Calu3 (cell line): Measurements from ENCODE around the gene ATG2A. TPM values are rescaled to one million over a fixed set of nuclear protein-coding genes. Genes with fewer than 3 reads are reported as not detected.

ENCODE experiments used
- BruUV-seq: library from RNA; stranded (reverse); fragments of 400-500 nt; replicated peaks from 2 replicates; lab custom pipeline; 2021; lab: Mats Ljungman, UMichigan
- CTCF ChIA-PET: fragments of 300-600 bp; sonication (Branson Sonifier 250); formaldehyde crosslinking; loops from one replicate; lab custom pipeline; 2022; ENCODE audit warnings: antibody characterized with exemption; lab: Charles Lee
- DNase-seq: peaks from one replicate; pipeline ENCODE4 v3.0.0; 2022
- H3K27ac Mint-ChIP-seq: one replicate; pipeline ENCODE4 v1.8.0; 2022; ENCODE audit warnings: mixed read lengths; ENCODE audit not compliant: unreplicated experiment
- H3K27me3 Mint-ChIP-seq: one replicate; pipeline ENCODE4 v1.8.0; 2022; ENCODE audit warnings: mixed read lengths; ENCODE audit not compliant: unreplicated experiment
- H3K36me3 Mint-ChIP-seq: one replicate; pipeline ENCODE4 v1.8.0; 2022; ENCODE audit warnings: mild to moderate bottlenecking, moderate library complexity, mixed read lengths; ENCODE audit not compliant: insufficient read depth, unreplicated experiment
- H3K4me1 Mint-ChIP-seq: one replicate; pipeline ENCODE4 v1.8.0; 2022; ENCODE audit warnings: mild to moderate bottlenecking, low read depth, mixed read lengths; ENCODE audit not compliant: unreplicated experiment
- H3K4me3 Mint-ChIP-seq: one replicate; pipeline ENCODE4 v1.8.0; 2022; ENCODE audit warnings: mild to moderate bottlenecking, low read depth, moderate library complexity, mixed read lengths; ENCODE audit not compliant: unreplicated experiment
- H3K9me3 Mint-ChIP-seq: one replicate; pipeline ENCODE4 v1.8.0; 2022; ENCODE audit warnings: low read depth, mixed read lengths; ENCODE audit not compliant: unreplicated experiment
- intact Hi-C: fragments of 100-400 bp; cut with micrococcal nuclease; formaldehyde crosslinking; loops from one replicate; pipeline ENCODE4 v1.10.0; 2022; ENCODE audit not compliant: unreplicated experiment
- total RNA-seq: library from RNA; stranded (reverse); gene quantifications from 2 replicates; pipeline ENCODE4 v1.2.3, GENCODE V29; 2022
- TF ChIP-seq, protein P1 (sequence below): fragments of 200-600 bp; IDR thresholded peaks from one replicate; pipeline ENCODE4 v1.8.0; 2022; ENCODE audit warnings: antibody characterized with exemption; ENCODE audit not compliant: unreplicated experiment

Gene ATG2A
- total RNA-seq, 1 experiment from 2014 or later = 29.6 TPM

DNA sequence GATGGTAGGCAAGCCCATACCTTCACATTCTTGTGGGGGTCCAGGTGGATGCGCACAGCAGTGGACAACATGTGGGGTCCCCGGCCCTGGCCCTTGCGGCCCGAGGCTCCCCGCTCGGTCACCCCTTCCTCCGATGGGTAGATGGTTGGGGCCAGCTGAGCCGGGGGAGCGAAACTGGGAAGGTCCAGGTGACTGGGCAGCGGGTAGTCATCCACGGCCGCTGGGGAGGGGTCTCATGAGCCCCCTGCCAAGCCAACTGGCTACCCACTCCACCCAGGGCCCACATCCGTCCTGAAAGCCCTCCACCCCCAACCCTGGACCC, 10.7 kb downstream of the ATG2A start:
- CTCF ChIA-PET = no interaction called here
- Mint-ChIP-seq H3K4me3 (no peak overlapping the region), H3K27ac (no peak overlapping the region), H3K4me1 (no peaks in the 10 kb centered on the region), H3K27me3 (no peaks in the 10 kb centered on the region), H3K36me3 (peaks cover 44% of the 10 kb centered on the region), H3K9me3 (no peaks in the 10 kb centered on the region)
- no TSS peak for BruUV-seq
- no peak for DNase-seq
- TF ChIP-seq, protein P1, sequence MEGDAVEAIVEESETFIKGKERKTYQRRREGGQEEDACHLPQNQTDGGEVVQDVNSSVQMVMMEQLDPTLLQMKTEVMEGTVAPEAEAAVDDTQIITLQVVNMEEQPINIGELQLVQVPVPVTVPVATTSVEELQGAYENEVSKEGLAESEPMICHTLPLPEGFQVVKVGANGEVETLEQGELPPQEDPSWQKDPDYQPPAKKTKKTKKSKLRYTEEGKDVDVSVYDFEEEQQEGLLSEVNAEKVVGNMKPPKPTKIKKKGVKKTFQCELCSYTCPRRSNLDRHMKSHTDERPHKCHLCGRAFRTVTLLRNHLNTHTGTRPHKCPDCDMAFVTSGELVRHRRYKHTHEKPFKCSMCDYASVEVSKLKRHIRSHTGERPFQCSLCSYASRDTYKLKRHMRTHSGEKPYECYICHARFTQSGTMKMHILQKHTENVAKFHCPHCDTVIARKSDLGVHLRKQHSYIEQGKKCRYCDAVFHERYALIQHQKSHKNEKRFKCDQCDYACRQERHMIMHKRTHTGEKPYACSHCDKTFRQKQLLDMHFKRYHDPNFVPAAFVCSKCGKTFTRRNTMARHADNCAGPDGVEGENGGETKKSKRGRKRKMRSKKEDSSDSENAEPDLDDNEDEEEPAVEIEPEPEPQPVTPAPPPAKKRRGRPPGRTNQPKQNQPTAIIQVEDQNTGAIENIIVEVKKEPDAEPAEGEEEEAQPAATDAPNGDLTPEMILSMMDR = no peak
- intact Hi-C loops = no loop called here

DNA sequence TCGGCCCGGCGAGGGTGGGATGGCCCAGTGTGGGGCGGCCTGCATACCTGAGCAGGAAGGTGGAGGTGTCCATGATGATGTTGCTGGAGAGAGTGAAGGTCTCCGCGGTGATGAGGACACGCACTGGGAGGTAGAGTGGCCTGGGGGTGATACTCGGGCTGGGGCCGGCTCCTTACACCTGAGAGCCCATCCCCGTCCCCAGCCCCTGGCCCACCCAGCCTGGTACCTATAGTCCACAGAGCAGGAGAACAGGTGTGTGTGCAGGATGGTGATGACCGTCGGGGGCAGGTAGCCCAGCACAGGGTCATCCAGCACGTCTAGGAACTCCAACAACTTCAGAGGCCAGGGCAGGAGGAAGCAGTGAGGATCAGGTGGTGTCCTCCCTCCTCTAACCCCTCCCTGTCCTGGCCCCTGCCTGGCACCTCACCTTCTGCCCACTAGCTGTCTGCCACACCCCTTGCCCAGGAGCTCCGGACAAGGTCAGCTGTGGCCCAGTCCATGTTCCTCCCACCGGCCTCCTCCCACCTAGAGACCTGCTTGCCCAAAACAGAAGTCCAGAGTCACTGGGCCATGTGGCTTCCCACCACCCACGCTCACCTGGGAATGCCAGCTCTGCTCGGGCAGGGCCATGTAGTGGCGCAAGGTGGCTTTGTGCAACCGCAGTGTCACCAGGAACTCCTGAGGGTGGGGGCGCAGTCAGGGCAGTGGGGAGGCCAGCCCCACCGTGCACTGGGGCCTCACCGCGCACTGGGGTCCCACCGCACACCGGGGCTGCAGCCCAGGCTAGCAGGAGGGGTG, 11.3 kb downstream of the ATG2A start:
- CTCF ChIA-PET = no interaction called here
- Mint-ChIP-seq H3K27me3 (no peaks in the 10 kb centered on the region), H3K4me1 (no peaks in the 10 kb centered on the region), H3K4me3 (no peak overlapping the region), H3K36me3 (peaks cover 39% of the 10 kb centered on the region), H3K9me3 (no peaks in the 10 kb centered on the region), H3K27ac (no peak overlapping the region)
- no peak for DNase-seq
- TF ChIP-seq, protein P1 = no peak
- intact Hi-C loops = no loop called here
- no TSS peak for BruUV-seq

DNA sequence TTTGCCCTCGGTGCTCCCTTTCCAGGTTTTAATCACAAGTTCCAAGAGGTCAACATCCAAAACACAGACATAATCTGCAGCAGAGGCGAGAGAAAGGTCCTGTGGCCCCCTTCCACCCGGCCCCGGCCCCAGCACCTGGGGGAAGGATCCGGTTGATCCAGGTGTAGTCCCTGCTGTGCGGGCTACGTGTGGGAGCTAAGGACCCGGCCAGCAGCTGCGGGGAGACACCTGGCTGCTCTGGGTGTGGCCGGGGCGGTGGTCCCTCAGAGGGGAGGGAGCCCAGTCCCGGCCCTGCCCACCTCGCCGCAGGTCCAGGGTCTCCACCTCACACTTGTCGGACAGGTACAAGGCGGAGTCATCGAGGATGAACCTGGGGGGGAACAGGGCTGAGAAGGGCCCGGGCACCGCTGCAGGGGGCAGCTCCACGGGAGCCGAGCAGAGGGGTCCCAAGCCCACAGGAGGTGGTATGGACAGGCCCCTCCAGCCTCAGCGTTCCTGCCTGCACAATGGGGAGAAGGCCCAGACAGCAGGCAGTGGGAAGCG, 13.6 kb downstream of the ATG2A start:
- Mint-ChIP-seq H3K4me1 (peaks cover 15% of the 10 kb centered on the region), H3K27me3 (no peaks in the 10 kb centered on the region), H3K4me3 (no peak overlapping the region), H3K36me3 (peaks cover 35% of the 10 kb centered on the region), H3K9me3 (no peaks in the 10 kb centered on the region), H3K27ac (no peak overlapping the region)
- DNase-seq = no peak
- BruUV-seq = no TSS peak
- CTCF ChIA-PET = no interaction called here
- intact Hi-C loops = no loop called here
- TF ChIP-seq, protein P1 = no peak

DNA sequence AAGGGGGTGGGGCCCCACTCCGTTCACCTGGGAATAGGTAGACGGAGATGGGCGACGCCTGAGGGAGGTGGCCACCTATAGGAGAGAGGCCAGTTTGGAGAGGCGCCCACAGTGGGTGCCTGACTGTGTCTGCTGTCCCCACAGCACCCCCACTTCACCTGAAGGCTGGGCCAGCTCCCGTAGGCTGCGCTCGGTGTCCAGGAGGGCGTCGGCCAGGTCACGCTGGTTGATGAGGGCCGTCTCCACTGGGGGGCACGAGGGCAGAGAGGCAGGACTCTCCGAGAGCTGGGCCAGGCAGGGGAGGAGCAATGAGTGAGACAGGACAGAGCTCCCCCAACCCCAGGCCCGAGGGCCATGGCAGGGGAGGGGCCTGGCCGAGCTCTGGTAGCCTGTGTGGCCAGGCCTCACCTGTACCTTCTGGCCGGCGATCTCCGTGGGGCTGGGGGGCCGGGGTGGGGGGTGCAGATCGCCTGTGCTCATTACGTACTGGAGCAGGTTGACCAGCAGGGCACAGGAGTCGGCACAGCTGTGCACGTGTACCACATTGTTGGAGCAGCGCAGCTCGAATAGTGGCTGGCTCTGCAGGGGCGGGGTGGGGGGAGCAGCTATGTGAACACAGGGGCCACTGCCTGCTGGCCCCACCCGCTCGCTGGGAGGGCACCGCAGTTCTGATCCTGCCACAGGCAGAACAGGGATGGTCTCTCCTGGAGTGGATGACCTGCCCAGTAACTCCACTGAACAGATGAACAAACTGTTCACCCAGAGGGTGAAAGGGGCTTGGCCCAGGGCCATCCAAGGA, 14.7 kb downstream of the ATG2A start:
- CTCF ChIA-PET = no interaction called here
- DNase-seq = no peak
- H3K36me3 Mint-ChIP-seq = peaks cover 34% of the 10 kb centered on the region
- no peaks in the 10 kb centered on the region for H3K9me3 Mint-ChIP-seq
- no peak overlapping the region for H3K27ac Mint-ChIP-seq
- H3K4me1 Mint-ChIP-seq = peaks cover 15% of the 10 kb centered on the region
- BruUV-seq = no TSS peak
- no peak overlapping the region for H3K4me3 Mint-ChIP-seq
- no peaks in the 10 kb centered on the region for H3K27me3 Mint-ChIP-seq
- intact Hi-C loops = no loop called here
- TF ChIP-seq, protein P1 = no peak
